SK-N-MC (cell line): ENCODE results near the gene PDIA3.

Experiments used
- EZH2 ChIP-seq: fragments of 200-600 bp; sonication (generic); IDR thresholded peaks from one replicate; pipeline ENCODE4 v1.6.1; 2017; ENCODE audit warnings: antibody characterized with exemption
- FOXP2 ChIP-seq: optimal IDR thresholded peaks from 2 replicates; pipeline ENCODE3; 2011; ENCODE audit warnings: mild to moderate bottlenecking, moderate library complexity; ENCODE audit not compliant: insufficient read depth; ENCODE audit errors: extremely low read length, control extremely low read depth
- POLR2AphosphoS5 ChIP-seq: IDR thresholded peaks from 2 replicates; pipeline ENCODE4 v1.6.1; 2012; ENCODE audit warnings: mild to moderate bottlenecking, low read depth, low read length, borderline replicate concordance

GRCh38 chr15:43776101-43776717, 30.0 kb downstream of the PDIA3 start:
- TF ChIP-seq EZH2 (no peak), POLR2AphosphoS5 (no peak), FOXP2 (no peak)
